Stimulated activated CD4-positive, alpha-beta T cell treated with anti-CD3 and anti-CD28 coated beads, Interleukin-4, amount 100 ng/mL, for 48 hours (primary cell): ENCODE data around the gene WDR13.
"Not testable (repeated sequence)": the region's sequence is repeated elsewhere in the genome, so short reads cannot be mapped to it uniquely, and the experiment has no call there.

Source experiments
- DNase-seq, 2 donors: peaks; one replicate each; pipeline ENCODE4 v3.0.0-alpha.2; 2020; ENCODE audit warnings: low read depth in 2 of 2

The WDR13 gene

DNA sequence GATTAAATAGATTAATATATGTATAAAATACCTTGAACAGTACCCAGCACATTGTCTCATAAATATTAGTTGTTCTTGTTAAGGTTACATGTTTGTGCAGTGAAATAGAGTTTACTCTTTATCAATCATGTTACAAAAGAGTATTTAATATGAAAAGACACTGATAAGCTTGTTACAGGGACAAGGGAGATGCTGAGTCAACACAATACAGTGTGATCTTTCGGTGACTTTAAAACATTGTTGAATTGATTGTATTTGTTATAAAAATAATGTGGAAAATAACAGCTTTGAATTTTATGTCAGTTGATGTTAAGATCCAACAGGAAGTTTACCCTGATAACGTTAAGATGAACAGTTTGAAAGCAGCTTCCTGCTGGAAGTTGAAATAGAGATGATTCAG lies 1.4 kb upstream of the WDR13 start:
- DNase-seq: no peak

DNA sequence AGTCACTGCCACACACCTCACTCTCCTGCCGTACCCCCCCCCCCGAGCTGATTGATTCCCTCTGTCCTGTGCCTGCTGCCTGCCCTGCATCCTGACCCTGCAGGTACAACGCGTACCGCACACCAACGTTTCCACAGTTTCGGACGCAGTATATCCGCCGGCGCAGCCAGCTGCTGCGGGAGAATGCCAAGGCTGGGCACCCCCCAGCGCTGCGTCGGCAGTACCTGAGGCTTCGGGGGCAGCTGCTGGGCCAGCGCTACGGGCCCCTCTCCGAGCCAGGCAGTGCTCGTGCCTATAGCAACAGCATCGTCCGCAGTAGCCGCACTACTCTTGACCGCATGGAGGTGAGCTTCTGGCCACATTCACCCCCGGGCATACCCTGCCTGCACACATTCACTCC lies 1.3 kb downstream of the WDR13 start:
- no peak for DNase-seq

DNA sequence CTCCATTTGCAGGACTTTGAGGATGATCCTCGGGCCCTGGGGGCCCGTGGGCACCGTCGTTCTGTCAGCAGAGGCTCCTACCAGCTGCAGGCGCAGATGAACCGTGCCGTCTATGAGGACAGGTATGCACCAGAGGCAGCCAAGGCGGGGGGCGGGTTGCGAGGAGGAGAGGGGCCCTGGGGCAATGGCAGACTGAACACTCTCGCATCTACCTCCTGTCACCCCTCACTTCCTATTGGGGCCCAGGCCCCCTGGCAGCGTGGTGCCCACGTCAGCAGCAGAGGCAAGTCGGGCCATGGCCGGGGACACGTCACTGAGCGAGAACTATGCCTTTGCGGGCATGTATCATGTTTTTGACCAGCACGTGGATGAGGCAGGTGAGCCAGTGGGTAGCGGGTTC lies 2.0 kb downstream of the WDR13 start:
- no peak for DNase-seq

DNA sequence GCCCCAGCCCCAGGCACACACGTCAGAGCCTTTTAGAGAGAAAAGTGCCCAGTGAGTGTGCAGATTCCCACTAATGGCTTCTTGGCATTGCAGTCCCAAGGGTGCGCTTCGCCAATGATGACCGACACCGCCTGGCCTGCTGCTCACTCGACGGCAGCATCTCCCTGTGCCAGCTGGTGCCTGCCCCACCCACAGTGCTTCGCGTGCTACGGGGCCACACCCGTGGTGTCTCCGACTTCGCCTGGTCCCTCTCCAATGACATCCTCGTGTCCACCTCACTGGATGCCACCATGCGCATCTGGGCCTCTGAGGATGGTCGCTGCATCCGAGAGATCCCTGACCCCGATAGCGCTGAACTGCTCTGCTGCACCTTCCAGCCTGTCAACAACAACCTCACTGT lies 2.9 kb downstream of the WDR13 start:
- DNase-seq: no peak

DNA sequence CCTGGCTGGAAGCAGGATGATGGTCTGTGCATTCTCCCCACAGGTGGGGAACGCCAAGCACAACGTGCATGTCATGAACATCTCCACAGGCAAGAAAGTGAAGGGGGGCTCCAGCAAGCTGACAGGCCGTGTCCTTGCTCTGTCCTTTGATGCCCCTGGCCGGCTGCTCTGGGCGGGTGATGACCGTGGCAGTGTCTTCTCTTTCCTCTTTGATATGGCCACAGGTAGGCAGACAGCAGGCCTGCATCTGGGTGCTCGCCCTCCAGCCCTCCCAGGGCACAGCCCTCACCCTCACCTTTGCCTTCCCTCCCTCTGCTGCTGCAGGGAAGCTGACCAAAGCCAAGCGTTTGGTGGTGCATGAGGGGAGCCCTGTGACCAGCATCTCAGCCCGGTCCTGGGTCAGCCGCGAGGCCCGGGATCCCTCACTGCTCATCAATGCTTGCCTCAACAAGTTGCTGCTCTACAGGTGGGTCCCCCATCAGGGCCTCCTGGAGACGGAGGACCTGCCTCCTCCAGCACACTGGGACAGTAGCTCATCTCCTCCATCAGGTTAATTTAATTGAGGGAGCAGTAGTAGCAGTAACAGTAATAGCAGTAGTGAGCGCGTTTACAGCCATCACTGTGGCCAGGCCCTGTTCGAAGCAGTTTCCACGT lies 4.6 kb downstream of the WDR13 start:
- no peak for DNase-seq

DNA sequence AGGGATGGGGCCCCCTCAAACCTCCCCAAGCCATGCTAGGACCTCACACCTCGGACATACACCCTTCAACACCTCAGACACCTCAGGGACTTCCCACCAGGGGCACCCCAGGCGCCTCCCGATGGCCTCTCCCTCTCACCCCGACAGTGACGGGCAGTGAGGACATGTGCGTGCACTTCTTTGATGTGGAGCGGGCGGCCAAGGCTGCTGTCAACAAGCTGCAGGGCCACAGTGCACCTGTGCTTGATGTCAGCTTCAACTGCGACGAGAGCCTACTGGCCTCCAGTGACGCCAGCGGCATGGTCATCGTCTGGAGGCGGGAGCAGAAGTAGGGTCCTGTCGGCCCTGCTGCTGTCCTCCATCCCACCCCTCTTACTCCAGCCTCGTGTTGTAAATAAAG lies 7.4 kb downstream of the WDR13 start:
- no peak for DNase-seq

DNA sequence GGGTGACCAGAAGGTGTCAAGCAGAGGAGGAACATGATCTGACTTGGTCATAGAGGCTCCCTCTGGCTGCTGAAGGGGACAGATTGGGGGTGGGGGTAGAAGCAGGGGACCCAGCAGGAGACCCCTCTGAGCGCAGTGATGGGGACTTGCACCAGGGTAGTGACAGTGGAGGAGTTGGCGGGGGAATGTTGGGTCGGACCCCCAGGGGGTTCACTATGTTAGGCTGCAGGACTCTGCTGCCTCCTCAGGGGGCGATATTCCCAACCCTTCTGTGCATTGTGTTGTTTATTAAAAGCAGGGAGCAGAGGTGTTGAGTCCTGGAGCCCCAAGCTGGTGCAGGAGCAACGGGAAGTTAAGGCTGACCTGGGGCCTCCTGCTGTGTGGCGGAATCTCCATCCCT lies 8.8 kb downstream of the WDR13 start:
- no peak for DNase-seq

DNA sequence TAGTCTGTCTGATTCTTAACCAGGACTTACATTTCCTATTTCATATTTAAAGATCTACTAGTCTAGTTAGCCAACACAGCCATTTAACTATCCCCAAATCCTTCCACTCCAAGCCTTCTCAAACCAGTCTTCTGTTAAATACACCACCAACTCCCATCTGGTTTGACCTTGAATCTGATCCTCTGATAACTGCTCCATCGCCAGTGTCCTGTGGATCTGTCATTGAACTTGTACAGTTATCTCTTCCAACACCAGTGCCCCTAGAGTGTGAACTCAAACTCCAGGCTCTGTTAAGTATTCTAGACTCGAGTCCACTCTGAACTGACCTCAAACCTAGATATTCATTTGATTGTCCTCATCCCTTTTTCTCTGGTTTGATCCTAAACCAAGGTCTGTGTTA lies 14.4 kb downstream of the WDR13 start:
- DNase-seq: no peak

DNA sequence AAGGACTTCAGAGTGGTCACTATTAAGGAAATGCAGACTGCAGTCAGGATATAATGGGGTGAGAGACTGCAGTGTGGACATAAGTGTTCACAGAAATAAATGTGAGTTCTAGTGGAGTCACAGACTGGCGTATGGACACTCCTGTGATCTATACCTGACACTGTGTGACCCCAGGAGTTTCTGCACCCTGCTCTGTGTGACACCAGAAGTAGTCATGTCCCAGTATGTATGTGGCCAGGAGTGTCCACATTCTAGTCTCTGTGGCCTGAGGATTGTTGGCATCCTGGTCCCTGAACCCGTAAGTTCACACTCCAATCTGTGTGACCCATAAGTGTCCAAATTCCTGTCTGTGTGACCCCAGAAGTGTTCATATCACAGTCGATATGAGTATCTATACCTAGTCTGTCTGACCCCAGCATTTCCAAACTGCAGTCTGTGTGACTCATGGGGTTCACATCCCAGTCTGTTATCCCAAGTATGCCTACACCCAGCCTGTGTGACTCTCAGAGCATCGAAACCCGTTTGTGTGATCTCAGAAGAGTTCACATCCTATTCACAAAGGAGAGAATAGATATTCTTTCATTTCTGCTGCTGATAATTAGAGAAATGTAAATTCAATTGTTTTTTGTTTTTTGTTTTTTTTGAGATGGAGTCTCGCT lies 16.3 kb downstream of the WDR13 start:
- no peak for DNase-seq

DNA sequence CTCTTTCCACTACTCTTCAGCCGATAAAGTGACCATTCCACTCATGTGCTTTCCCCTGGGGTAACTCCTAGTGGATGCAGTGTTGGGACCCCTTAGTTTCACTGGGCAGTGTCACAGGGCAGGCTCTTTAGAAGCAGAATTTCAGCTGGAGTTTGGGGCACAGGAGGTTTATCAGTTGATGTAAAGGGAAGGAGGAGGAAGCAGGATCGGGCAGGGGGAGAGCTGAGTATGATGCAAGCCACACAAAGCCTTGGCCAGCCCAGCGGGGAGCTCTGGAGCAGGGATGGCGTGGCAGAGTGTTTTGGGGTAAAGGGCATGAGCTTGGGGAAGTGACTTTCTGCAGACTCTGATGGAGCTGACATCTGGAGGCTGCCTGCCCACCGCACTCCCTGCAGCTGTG lies 19.3 kb downstream of the WDR13 start:
- no peak for DNase-seq

DNA sequence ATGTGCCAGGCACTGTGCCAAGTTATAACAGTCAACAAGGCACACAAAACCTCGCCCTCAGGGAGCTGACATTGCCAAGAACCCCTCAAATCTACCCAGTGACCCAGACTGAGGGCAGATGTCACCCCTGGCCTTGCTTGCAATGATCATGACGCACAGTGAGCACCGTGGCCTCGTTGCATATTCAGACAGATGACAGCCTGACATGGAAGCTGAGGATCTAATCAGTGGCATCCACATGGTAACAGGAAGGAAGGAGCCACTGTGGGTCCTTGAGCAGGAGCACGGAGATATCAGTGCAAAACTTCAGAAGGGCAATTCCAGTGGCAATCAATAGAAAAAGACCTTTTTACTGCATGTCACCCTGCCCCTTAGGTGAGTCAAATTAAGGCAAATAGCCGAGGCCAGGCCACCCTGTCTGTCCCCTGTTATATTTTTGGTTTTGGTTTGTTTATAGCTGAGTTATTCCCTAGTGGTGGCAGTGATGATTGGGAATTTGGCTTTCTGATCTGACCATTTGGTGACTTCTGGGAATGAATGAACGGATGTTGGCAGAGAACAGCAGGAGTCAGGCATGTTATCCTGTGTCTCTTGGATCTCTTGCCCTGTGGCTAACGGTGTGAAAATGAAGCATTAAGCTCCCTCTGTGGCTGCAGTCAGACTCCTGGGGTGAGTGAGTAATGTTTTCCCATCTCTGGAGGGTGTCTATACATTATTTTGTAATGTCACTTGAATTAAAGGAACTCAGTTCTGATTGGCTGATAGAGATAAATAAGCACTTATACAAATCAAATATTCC lies 20.4 kb downstream of the WDR13 start:
- DNase-seq: no peak

DNA sequence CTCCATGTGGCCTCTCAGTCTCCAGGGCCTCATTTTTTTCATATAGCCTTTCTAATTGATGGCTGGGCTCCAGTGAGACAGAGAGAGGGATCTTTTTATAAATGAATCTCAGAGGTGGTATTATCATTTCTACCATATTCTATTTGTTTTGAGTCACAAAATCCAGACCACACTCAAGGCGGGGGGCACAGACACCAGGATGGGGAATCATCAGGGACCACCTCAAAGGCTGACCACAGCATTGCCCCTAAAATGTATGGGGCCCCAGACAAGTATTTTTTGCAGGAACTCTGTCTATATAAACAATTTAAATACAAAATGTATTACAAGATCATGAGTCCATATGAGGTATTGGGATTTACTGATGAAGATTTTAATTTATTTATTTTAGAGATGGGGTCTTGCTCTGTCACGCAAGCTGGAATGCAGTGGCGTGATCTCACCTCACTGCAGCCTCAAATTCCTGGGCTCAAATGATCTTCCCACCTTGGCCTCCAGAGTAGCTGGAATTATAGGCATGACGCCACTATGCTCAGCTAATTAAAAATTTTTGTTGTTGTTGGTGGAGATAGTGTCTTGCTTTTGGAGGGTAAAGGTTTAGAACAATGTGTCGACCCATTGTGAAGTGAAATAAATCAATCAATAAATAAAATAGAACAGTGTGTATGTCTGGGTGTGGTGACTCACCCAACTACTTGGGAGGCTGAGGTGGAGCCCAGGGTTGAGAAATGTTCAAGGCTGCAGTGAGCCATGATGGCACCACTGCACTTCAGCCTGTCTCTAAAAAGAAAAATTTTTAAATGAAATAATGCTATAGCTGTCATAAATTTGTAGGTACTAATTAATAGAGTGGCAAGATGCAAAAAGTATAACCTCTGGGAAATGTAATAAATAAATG lies 29.4 kb downstream of the WDR13 start:
- no peak for DNase-seq

DNA sequence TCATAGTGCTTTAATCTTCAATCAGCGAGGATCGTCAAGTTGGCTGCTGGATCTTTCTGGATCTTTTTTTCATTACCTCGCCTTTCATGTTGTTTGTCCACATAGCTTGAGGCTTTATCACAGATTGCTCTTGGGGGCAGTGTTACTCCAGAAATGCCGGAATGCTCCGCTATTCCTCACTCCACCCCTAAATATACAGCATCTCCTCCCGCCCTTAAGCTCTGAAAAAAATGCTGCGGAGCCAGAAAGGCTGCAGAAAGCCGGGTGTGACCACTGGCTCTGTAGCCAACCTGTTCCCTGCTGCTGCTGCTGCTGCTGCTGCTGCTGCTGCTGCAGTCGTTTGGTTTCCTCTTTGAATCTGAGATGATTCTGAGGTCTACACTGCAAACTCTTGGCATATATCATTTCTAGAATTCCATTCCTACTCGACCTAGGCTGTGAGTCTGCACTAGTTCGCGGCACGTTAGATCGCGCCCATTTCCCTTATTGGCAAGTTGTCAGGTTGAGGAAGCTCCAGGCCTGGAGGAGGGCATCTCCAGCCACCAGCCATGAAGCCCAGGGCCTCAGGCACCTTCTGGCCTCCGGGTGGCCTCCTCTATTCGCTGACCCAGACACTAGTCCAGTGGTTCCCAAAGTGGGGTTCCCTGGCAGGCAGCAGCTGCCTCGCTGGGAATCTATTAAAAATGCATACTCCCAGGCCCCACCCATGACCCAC lies 34.2 kb downstream of the WDR13 start:
- peak; percentile 35 to 48 for DNase-seq

DNA sequence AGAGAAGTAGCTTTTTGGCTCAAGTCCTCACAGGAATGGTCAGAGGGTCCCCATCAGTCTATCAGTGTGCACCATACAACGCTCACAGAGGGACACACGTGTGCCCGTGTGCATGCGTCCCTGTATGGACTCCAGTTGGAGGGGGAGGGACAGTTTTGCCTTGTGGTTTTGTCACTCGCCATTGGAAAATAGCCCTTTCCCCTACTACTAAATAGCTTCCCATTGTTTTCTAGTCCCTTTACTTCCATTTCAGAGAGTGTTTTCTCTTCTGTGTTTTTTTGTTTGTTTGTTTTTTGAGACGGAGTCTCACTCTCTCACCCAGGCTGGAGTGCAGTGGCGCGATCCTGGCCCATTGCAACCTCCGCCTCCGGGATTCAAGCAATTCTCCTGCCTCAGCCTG lies 34.9 kb downstream of the WDR13 start:
- DNase-seq: no peak

DNA sequence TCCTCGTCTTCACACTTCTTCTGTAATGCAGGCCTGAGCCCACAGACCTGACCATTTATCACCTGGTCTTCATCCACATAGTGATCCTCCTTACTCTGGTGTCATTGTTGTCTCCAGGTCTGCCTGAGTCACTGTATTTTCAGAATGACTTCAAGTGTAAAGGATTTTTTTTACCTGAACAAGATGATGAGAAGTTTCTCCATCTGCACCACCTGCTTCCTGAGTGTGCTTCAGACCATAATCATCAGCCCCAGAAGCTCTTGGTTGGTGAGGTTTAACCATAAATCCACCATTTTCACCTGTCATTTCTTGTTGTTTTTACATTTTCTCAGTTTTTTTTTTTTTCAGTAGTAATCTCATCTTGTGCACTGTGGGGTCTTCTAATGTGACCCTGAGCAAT lies 39.0 kb downstream of the WDR13 start:
- DNase-seq: no peak

DNA sequence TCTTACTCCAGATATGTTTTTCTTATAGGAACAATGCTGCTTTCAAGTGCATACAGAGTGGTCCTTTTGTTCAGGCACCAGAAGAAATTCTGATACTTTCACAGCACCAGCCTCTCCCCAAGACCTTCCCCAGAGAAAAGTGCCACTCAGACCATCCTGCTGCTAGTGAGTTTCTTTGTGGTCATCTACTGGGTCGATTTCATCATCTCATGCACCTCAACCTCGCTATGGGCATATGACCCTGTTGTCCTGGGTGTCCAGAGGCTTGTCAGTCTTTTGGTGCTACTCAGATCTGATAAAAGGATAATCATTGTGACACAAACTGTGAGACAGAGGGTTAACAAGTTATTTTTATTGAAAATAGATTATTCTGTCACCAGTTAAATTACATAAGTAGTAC lies 39.5 kb downstream of the WDR13 start:
- no peak for DNase-seq

DNA sequence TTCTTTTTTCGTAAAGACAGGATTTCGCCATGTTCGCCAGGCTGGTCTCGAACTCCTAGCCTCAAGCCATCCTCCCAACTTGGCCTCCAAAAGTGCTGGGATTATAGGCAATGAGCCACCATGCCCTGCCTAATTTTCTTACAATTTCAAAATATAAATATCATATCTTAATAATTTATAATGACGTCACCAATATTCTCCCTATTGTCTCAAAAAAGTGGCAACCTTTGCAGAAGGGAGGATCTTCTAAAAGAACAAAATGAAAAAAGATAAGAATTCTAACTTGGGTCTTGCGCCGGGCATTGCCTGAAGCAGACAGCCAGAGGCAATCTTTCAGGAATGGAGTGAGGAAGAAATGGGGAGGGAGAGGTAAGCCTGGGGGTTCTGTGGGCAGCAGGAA lies 48.4 kb downstream of the WDR13 start:
- no peak for DNase-seq

DNA sequence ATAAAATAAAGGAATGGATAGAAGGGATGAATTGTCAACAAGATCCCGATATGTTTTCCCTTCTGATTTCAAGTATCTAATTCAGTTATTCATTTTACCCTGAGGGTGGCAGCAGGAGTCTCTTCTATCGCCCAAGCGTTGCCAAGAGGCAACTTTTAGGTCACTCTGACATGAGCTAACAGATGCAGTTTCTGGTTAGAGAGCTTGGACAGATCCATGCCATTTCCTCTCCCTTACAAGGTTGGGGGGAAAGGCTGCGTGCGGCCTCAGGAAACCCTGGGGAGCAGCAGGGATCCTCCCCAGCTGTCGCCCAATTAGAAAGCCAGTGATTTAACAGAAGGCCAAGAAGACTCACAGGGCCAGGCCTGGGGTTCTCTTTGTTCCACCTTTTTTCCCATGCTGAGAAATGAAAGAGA lies 51.1 kb downstream of the WDR13 start:
- no peak for DNase-seq

DNA sequence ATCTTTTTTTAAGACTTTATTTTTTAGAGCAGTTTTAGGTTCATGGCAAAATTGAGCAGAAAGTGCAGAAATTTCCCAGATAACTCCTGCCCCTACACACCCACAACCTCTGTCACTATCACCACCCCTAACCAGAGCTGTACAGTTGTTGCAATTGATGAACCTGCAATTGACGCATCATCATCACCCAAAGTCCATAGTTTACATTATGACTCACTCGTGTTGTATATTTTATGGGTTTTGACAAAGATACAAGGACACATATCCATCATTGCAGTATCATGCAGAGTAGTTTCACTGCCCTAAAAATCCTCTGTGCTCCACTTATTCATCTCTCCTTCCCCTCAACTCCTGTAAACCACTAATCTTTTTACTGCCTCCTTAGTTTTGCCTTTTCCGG lies 51.8 kb downstream of the WDR13 start:
- DNase-seq: no peak

DNA sequence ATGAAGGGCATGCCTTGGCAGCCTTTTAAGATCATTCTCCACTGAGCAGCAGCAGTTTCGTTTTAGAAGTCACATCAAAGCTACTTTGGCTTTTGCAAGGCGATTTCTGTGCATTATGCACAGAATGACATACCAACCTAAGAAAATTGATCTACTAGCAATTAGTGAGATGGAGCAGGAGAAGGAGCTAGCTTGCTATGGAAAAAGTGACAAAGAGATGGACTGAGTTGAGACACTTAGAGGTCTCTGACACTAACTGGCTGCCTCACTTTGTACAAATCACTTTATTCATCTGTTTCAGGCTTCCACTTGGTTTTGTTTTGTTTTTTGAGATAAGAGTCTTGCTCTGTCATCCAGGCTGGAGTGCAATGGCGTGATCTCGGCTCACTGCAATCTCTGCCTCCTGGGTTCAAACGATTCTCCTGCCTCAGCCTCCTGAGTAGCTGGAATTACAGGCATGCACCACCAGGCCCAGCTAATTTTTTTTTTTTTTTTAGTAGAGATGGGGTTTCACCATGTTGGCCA lies 54.8 kb downstream of the WDR13 start:
- DNase-seq: not testable (repeated sequence)

DNA sequence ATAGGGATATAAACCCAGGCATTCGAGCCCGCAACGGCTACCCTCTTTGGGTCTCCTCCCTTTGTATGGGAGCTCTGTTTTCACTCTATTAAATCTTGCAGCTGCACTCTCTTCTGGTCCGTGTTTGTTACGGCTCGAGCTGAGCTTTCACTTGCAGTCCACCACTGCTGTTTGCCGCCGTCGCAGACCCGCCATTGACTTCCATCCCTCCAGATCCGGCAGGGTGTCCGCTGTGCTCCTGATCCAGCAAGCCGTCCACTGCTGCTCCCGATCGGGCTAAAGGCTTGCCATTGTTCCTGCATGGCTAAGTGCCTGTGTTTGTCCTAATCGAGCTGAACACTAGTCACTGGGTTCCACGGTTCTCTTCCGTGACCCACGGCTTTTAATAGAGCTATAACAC lies 57.5 kb downstream of the WDR13 start:
- not testable (repeated sequence) for DNase-seq
